NCI-H2196 (cell line): ENCODE measurements around the gene REV1.
"Not testable (repeated sequence)": the region's sequence is repeated elsewhere in the genome, so short reads cannot be mapped to it uniquely, and the experiment has no call there.

Experiments
- DNase-seq: peaks from one replicate; lab custom pipeline; 2025; ENCODE audit not compliant: unreplicated experiment; lab: John Stamatoyannopoulos, UW

Gene REV1

GRCh38 chr2:99487906-99488305 is 1.9 kb downstream of the REV1 start:
- no peak for DNase-seq

GRCh38 chr2:99485824-99486223 is 4.0 kb downstream of the REV1 start:
- no peak for DNase-seq

GRCh38 chr2:99485411-99485810 is 4.4 kb downstream of the REV1 start:
- no peak for DNase-seq

GRCh38 chr2:99484205-99484604 is 5.6 kb downstream of the REV1 start:
- DNase-seq, result no peak

DNA sequence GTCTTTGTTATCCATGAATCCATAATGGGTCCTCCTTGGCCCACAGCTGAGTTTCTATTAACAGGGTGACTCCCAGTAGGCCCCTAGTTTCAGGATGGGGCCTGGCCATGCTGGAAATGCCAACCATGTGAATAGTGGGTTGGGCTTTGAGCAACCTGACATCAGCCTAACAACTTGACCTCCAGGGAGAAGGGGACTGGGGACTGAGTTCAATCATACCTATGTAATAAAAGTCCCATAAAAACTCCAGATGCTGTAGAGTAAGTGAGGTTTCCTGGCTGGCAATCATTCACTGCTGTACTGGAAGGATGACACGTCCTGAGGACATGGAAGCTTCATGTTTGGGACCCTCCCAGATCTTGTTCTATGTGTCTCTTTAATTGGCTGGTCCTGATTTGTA is 7.9 kb downstream of the REV1 start:
- DNase-seq, result no peak

DNA sequence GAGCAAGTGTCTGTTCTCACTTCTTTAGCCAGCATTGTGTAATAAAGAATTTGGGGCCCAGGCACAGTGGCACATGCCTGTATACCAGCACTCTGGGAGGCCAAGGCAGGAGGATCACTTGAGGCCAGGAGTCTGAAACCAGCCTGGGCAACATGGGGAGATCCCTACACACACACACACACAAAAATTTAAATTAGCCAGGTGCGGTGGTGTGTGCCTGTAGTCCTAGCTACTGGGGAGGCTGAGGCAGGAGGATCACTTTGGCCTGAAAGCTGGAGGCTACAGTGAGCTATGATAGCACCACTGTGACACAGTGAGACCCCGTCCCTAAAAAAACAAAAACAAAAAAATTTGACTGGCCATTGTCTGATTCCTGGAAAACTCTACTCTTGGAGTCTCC is 8.3 kb downstream of the REV1 start:
- DNase-seq, result no peak

DNA sequence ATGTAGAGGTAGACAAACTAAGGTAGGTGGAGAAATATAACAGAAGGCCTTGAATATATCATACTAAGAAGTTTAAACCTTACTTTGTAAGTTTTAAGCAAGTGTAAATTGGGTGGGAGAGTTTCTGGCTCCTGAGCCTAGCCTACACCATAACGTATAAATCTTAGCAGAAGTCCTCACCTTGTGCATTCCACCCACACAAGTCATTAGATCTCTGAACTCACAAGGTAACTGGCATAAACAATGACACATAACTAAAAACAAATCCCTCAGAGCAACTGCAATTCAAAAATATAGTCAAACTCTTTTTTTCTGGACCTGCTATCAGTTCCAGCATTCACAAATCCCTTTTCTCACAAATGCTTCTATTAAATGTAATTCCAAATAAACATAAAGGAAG is 9.4 kb downstream of the REV1 start:
- DNase-seq, result no peak

GRCh38 chr2:99478632-99479031 is 11.2 kb downstream of the REV1 start:
- DNase-seq, result no peak

DNA sequence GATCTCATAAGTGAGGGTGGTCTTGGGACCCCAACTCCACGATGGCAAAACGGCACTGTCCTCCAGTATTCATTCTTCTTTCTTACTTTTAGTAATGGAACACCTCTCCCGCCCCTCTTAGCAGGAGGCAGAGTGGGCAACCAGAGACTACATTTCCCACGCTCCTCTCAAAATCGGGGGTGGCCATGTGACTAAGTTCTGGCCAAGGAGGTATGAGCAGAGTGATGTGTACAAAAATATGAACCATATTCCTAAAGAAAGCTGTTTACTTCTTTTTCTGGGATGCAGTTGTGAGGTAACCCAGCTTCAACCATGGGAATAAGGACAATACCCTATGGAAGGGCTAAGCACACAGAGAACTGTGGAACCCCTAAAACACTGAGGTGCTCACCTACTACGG is 12.8 kb downstream of the REV1 start:
- no peak for DNase-seq

- DNase-seq, result no peak
Measured at GRCh38 chr2:99476629-99477028, 13.2 kb downstream of the REV1 start.

DNA sequence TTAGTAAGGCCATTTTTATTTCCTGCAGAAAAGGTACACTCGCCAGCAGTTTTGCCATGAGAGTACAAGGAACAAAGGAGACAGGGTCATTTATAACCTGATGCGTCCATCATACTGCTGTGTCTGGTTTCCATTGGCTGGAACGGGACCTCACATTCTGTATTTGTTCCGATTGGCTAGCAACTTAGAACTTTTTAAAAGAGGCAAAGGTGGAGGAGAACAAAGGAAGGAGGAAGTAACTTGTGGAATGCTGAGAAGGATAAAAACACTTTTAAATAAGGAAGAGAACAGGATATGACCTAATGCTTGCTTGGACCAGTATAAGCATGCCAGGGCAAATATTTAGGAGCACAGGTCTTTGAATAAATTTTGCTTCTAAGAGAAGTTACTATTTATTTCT is 14.7 kb downstream of the REV1 start:
- DNase-seq, result not testable (repeated sequence)

GRCh38 chr2:99473518-99474083 is 16.2 kb downstream of the REV1 start:
- DNase-seq, result no peak

DNA sequence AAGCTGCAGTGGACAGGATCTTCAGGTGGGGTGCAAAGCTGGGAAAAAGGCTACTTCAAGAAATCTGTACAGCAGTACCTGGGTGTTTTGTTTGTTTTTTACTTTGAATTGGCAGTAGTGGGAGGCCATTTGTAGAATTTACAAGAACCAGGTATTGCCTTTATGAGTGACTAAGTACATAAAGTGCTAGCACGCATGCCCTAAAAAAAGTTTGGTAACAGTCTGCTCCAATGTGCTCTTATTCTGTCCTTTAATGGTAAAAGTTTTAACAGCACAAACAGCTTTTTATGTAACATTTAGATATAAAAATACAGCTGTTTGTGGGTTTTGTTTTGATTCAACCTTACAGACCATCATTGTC is 17.2 kb downstream of the REV1 start:
- DNase-seq, result no peak

- no peak for DNase-seq
Measured at GRCh38 chr2:99471654-99472599, 17.9 kb downstream of the REV1 start.

DNA sequence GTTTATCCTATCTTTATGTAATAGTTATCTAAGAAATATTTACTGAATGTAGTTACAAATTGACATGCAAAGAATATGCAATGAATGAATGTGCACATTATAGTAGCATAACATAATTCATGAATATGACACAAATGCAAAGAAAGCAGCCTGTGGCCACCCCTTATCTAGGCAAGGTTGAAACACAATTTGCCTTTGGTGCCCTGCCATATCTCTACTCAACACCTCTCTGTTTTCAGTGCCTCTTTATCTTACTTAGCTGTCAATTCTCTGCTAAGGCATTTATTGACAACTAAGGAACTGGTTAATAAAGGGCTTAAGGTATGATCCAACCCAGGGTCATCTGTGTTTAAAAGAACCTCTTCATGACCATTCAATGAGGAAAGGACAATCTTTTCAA is 18.9 kb downstream of the REV1 start:
- no peak for DNase-seq

- DNase-seq, result not testable (repeated sequence)
Measured at GRCh38 chr2:99470459-99470858, 19.4 kb downstream of the REV1 start.

- DNase-seq, result no peak
Measured at GRCh38 chr2:99469394-99469793, 20.4 kb downstream of the REV1 start.

GRCh38 chr2:99468155-99468554 is 21.7 kb downstream of the REV1 start:
- DNase-seq, result no peak

GRCh38 chr2:99467390-99467789 is 22.4 kb downstream of the REV1 start:
- no peak for DNase-seq

DNA sequence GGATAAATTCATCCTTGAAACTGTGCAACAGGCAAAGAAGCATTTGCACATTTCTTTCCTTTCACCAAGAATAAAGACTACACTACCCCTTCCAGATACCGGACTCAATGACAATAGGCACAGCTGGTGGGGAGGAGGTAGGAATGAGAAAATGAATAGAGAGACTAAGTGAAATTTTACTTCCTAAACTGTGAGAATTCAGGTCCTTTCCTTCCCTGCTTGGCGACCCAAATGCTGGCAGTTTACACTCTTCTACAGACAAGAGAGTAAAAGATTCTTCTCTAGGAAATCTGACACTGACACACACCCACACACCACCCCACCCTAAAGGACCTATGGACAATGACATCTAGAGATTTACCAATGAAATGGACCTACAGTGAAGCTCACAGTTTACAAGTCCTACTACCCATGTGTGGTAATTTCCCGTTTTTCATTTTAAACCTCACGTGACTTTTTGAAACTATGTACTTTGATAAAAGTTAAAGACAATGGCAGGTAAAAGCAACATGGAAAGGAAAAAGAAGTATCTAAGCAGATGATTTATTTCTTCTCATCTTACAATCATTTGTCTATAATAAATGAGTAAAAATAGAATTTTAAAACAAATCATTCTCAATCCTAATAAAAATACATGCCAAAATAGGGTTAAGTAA is 27.9 kb downstream of the REV1 start:
- no peak for DNase-seq

- no peak for DNase-seq
Measured at GRCh38 chr2:99458529-99458928, 31.3 kb downstream of the REV1 start.

DNA sequence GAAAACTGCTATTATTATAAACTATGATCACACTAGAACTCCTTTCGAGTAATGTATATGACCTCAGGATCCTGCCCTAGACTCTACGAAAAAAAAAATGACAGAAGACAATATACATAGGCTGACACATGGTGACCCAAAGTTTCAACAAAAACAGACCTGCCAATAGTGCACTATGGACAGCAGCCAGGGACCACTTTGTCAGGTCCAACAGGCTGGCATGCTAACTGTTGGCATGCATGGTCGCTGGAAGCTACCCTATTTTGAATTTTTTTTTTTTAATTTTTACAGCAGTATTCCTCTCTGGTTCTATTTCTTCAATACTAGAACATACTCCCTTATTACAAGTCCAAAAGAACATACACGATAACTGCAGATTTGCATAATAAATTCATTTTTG is 38.1 kb downstream of the REV1 start:
- no peak for DNase-seq
